ENCODE measurements around the gene SATB2. TPM values are rescaled to one million over a fixed set of nuclear protein-coding genes. Genes with fewer than 3 reads are reported as not detected.

SATB2 gene
- total and polyA plus RNA-seq, 12 donors: 3.4 to 18.3 (median 10.1) TPM

DNA sequence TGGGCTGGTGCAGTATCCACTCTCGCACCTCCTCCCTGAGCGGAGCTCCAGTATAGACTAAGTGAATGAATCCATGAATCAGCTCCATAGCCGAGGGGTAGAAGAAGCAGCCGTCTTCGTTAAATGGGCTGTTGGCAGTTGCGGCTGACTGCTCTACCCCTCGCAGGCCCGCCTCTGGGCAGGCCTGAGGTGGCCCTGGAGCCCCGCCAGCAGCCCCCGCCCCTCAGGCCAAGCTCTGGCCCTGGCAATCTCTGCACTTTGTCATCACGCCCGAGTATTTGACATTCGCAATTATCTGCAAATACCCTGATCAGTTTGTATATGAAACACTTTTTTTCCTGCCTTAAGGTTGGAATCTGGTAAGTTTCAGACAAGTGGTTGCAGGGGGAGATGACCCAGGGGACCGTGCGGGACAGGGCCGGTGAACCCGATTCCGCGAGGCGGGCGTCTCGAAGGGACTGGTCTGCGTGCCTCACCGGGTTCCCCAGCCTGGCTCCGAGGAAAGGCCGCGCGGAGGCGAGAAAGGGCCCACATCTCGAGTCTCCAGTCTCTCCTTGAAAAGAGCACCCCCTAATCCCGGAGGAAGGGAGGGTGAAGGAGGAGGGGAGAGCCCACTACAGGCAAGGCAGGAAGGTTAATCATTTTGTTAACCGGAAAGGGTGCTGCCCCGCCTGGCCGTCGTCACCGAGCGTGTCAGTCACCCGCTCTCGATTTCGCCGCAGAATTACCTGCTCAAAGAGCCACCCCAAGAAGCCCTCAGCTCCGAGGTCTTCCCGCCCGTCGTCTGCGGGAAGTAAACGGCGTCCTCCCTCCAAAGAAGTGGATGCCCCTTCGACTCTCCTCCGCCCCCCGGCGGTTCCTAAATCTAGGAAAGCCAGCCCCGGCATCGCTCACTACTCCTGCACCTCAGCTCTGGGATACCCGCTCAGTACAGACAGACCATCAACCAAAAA is 11.1 kb upstream of the SATB2 start:
- H3K27ac ChIP-seq: no peak overlapping the region
- H3K4me1 ChIP-seq (replicated peaks in 1 of 2): peaks cover 0 to 21% of the 10 kb centered on the region in 2 donors
- peaks cover 86% of the 10 kb centered on the region for H3K27me3 ChIP-seq
- 21 to 30% (median 25%) methylated on average over 36 to 55 of the region's 55 CpGs for WGBS, 4 donors
- no peaks in the 10 kb centered on the region for H3K9me3 ChIP-seq (replicated peaks in 1 of 3)
- H3K4me3 ChIP-seq: no peak overlapping the region
- H3K36me3 ChIP-seq (replicated peaks in 1 of 2): no peaks in the 10 kb centered on the region
- DNase-seq: no peak
- intact Hi-C loops (cut with DNase I): no loop called here
- TF ChIP-seq, protein P1, sequence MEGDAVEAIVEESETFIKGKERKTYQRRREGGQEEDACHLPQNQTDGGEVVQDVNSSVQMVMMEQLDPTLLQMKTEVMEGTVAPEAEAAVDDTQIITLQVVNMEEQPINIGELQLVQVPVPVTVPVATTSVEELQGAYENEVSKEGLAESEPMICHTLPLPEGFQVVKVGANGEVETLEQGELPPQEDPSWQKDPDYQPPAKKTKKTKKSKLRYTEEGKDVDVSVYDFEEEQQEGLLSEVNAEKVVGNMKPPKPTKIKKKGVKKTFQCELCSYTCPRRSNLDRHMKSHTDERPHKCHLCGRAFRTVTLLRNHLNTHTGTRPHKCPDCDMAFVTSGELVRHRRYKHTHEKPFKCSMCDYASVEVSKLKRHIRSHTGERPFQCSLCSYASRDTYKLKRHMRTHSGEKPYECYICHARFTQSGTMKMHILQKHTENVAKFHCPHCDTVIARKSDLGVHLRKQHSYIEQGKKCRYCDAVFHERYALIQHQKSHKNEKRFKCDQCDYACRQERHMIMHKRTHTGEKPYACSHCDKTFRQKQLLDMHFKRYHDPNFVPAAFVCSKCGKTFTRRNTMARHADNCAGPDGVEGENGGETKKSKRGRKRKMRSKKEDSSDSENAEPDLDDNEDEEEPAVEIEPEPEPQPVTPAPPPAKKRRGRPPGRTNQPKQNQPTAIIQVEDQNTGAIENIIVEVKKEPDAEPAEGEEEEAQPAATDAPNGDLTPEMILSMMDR (IDR thresholded peaks at IDR 0.05): no peak
- TF ChIP-seq POLR2A (IDR thresholded peaks at IDR 0.05): no peak

DNA sequence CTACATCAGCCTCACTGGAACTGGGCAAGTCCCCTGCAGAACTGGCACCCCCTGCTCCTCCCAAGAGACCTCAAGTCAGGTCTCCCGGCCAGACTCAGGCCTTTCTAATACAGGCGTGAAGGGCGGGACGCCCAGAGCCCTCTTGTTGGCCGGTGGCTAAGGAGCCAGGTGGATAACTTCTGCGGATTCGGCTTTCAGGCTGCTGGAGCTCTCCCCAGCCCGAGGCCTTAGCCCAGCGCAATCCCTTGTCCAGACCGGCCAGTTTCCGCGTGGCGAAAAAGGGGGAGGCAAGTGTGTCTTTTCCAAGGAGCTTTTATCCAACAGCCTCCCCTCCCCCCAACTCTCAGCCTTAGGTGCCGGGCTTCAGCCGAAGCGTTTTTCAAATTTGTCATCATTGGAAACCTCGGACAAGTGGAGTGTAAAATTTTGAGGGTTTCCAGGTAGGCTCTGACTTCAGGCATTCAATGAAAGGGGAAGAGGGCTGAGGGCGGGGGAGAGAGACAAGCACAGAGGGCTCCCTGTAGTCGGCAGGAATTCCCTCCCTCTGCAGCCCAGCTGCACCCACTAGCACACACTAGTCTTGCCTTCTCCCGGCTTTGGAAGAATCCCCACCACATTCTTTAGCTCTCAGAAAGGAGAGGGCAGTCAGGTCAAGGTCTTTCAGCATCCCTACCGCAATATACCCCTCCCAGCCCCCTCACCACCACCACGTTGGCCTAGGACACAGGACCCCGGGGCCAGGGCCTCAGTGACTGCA is 9.5 kb upstream of the SATB2 start:
- DNase-seq: no peak
- H3K36me3 ChIP-seq (replicated peaks in 1 of 2): no peaks in the 10 kb centered on the region
- H3K4me1 ChIP-seq (replicated peaks in 1 of 2): peaks cover 6 to 35% of the 10 kb centered on the region in 2 donors
- TF ChIP-seq POLR2A (IDR thresholded peaks at IDR 0.05): no peak
- TF ChIP-seq, protein P1 (IDR thresholded peaks at IDR 0.05): no peak
- WGBS, 4 donors: 25 to 38% (median 29%) methylated on average over 2 to 23 of the region's 23 CpGs
- H3K27me3 ChIP-seq: peaks cover 95% of the 10 kb centered on the region
- H3K4me3 ChIP-seq: no peak overlapping the region
- no peak overlapping the region for H3K27ac ChIP-seq
- intact Hi-C loops (cut with DNase I): no loop called here
- no peaks in the 10 kb centered on the region for H3K9me3 ChIP-seq (replicated peaks in 1 of 3)

DNA sequence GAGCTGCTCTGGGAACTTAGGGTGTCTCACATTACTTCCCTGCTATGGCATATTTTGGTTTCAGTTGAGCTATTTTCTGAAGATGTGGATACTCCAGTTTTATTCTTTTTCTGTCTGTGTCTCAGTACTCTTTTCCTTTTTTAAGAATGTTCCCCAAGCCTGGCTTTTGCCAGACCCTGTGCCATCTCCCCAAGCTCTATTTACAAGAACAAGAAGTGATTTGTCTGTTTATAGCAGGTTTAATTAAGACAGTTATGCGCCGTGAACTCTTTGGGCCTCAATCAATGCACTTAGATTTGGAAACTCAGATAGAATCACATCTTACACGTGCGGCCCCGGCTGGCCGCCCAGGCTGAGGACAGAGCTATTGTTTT is 8.9 kb upstream of the SATB2 start:
- intact Hi-C loops (cut with DNase I): no loop called here
- peaks cover 96% of the 10 kb centered on the region for H3K27me3 ChIP-seq
- TF ChIP-seq POLR2A (IDR thresholded peaks at IDR 0.05): no peak
- TF ChIP-seq, protein P1 (IDR thresholded peaks at IDR 0.05): no peak
- no peak overlapping the region for H3K27ac ChIP-seq
- H3K9me3 ChIP-seq (replicated peaks in 1 of 3): no peaks in the 10 kb centered on the region
- H3K36me3 ChIP-seq (replicated peaks in 1 of 2): no peaks in the 10 kb centered on the region
- 29 to 43% (median 34%) methylated on average over 6 of the region's 6 CpGs for WGBS, 4 donors
- no peak overlapping the region for H3K4me3 ChIP-seq
- H3K4me1 ChIP-seq (replicated peaks in 1 of 2): peaks cover 6 to 35% of the 10 kb centered on the region in 2 donors
- no peak for DNase-seq

DNA sequence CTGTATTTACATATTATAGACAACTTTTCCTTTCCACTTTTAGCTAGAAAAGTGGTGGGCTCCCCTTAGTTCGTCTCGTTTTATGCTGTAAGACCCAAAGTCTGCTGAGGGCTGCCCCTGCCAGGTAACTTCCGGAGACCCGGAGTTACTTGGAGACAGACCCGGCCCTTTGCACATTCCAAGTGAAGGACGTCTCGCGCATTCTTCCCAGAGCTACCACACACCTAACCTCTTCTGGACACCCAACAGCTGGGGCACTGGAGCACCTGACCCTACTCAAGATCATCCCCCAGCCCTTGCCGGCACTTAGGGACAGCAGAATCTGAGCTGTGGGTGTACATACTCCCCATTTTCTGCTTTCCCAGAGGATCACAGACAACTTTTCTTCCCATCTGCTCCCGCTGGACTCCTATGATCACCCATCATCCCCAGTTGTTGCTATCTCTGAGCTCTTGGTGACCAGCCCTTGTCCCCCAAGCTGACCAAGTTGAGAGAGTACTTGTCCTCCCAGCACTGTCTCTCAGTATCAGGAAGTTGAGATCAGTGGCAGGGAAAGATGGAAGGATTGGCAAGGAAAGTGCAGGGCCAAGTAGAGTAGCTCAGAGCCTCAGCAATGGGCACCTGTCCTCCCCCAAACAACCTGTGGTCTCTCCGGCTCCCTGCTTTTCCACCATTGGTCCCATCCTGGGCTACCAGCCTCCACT is 8.4 kb upstream of the SATB2 start:
- no peak for DNase-seq
- no peaks in the 10 kb centered on the region for H3K9me3 ChIP-seq (replicated peaks in 1 of 3)
- no peak overlapping the region for H3K4me3 ChIP-seq
- WGBS, 4 donors: 28 to 40% (median 30%) methylated on average over 4 to 11 of the region's 11 CpGs
- H3K27ac ChIP-seq: no peak overlapping the region
- H3K27me3 ChIP-seq: peaks cover 96% of the 10 kb centered on the region
- intact Hi-C loops (cut with DNase I): no loop called here
- TF ChIP-seq, protein P1 (IDR thresholded peaks at IDR 0.05): no peak
- TF ChIP-seq POLR2A (IDR thresholded peaks at IDR 0.05): no peak
- no peaks in the 10 kb centered on the region for H3K36me3 ChIP-seq (replicated peaks in 1 of 2)
- H3K4me1 ChIP-seq (replicated peaks in 1 of 2): peaks cover 6 to 31% of the 10 kb centered on the region in 2 donors
